Esophagus muscularis mucosa (tissue), 4 donors: ENCODE measurements around the gene MGLL. TPM values are rescaled to one million over a fixed set of nuclear protein-coding genes. Genes with fewer than 3 reads are reported as not detected.
"Not testable (repeated sequence)": the region's sequence is repeated elsewhere in the genome, so short reads cannot be mapped to it uniquely, and the experiment has no call there.

Experiments
- DNase-seq: peaks from one replicate; pipeline ENCODE4 v3.0.0-alpha.2; 2017; ENCODE audit errors: extremely low spot score
- H3K27ac ChIP-seq, 4 donors: fragments of 200-600 bp; sonication (generic); replicated peaks in 1 of 4; 1 replicate in 3 of 4; 2 replicates in 1 of 4; pipeline ENCODE4 v1.5.1; 2016 to 2019; ENCODE audit warnings: mild to moderate bottlenecking in 1 of 4
- H3K27me3 ChIP-seq, 4 donors: fragments of 200-600 bp; sonication (generic); one replicate each; pipeline versions ENCODE4 v1.5.1 to v1.6.0; 2016 to 2019
- H3K36me3 ChIP-seq, 4 donors: fragments of 200-600 bp; sonication (generic); one replicate each; pipeline ENCODE4 v1.5.1; 2016 to 2019
- H3K4me1 ChIP-seq, 4 donors: fragments of 200-600 bp; sonication (generic); one replicate each; pipeline ENCODE4 v1.5.1; 2016 to 2019
- H3K4me3 ChIP-seq, 4 donors: fragments of 200-600 bp; sonication (generic); 1 replicate in 2 of 4; 2 replicates in 2 of 4; pipeline ENCODE4 v1.5.1; 2016 to 2019; ENCODE audit warnings: mild to moderate bottlenecking in 4 of 4, moderate library complexity in 1 of 4
- H3K9me3 ChIP-seq, 4 donors: fragments of 200-600 bp; sonication (generic); 1 replicate in 3 of 4; 2 replicates in 1 of 4; pipeline ENCODE4 v1.5.1; 2016 to 2019
- EP300 ChIP-seq: sonication (generic); formaldehyde crosslinking; IDR thresholded peaks from one replicate; pipeline ENCODE4 v1.6.1; 2017; ENCODE audit warnings: antibody characterized with exemption
- POLR2A ChIP-seq: fragments of 450-650 bp; IDR thresholded peaks from one replicate; pipeline ENCODE4 v1.6.1; 2017; ENCODE audit warnings: antibody characterized with exemption, moderate library complexity, mild to moderate bottlenecking, low read depth
- POLR2AphosphoS5 ChIP-seq, 2 donors: sonication (generic); formaldehyde crosslinking; IDR thresholded peaks; one replicate each; pipeline ENCODE4 v1.6.1; 2017; ENCODE audit warnings: antibody characterized with exemption in 2 of 2
- WGBS: methylation state at CpG from one replicate; pipeline ENCODE4 v1.1.5; 2018; 5-methylcytosine and 5-hydroxymethylcytosine counted together
- intact Hi-C: fragments of 100-400 bp; cut with DNase I; formaldehyde crosslinking; loops from one replicate; pipeline ENCODE4 v1.15.1; 2023
- total RNA-seq, 4 donors: library from RNA; depleted of rRNA; stranded (reverse); fragments of >200 nt; gene quantifications; one replicate each; pipeline versions ENCODE4 v1.1.0 to v1.2.1, GENCODE V29; 2016
- TF ChIP-seq, protein P1 (sequence below), 3 experiments: fragments of 200-600 bp in 2 of 3; fragments of 450-650 bp in 1 of 3; sonication (generic) in 2 of 3; IDR thresholded peaks; one replicate each; pipeline ENCODE4 v1.5.1; 2017 to 2019; ENCODE audit warnings: antibody characterized with exemption in 3 of 3, mild to moderate bottlenecking in 2 of 3, moderate library complexity in 1 of 3

MGLL gene
- total RNA-seq, 4 donors from 2014 or later: 56.5 to 155 (median 80.7) TPM

- H3K36me3 ChIP-seq: no peaks in the 10 kb centered on the region
- H3K9me3 ChIP-seq: no peaks in the 10 kb centered on the region
- no peaks in the 10 kb centered on the region for H3K27me3 ChIP-seq
- intact Hi-C loops: no loop called here
- no peak overlapping the region for H3K27ac ChIP-seq
- H3K4me3 ChIP-seq: no peak overlapping the region
- H3K4me1 ChIP-seq: peaks cover 4 to 14% (median 12%) of the 10 kb centered on the region in 4 donors
- 90% methylated on average over 8 of the region's 8 CpGs for WGBS
- TF ChIP-seq, protein P1, sequence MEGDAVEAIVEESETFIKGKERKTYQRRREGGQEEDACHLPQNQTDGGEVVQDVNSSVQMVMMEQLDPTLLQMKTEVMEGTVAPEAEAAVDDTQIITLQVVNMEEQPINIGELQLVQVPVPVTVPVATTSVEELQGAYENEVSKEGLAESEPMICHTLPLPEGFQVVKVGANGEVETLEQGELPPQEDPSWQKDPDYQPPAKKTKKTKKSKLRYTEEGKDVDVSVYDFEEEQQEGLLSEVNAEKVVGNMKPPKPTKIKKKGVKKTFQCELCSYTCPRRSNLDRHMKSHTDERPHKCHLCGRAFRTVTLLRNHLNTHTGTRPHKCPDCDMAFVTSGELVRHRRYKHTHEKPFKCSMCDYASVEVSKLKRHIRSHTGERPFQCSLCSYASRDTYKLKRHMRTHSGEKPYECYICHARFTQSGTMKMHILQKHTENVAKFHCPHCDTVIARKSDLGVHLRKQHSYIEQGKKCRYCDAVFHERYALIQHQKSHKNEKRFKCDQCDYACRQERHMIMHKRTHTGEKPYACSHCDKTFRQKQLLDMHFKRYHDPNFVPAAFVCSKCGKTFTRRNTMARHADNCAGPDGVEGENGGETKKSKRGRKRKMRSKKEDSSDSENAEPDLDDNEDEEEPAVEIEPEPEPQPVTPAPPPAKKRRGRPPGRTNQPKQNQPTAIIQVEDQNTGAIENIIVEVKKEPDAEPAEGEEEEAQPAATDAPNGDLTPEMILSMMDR (IDR thresholded peaks at IDR 0.05): no peak
- TF ChIP-seq POLR2A (no peak), EP300 (no peak), POLR2AphosphoS5 (IDR thresholded peaks at IDR 0.05) (no peak)
- no peak for DNase-seq
Observed at GRCh38 chr3:127656906-127657305, 165.4 kb downstream of the MGLL start.

DNA sequence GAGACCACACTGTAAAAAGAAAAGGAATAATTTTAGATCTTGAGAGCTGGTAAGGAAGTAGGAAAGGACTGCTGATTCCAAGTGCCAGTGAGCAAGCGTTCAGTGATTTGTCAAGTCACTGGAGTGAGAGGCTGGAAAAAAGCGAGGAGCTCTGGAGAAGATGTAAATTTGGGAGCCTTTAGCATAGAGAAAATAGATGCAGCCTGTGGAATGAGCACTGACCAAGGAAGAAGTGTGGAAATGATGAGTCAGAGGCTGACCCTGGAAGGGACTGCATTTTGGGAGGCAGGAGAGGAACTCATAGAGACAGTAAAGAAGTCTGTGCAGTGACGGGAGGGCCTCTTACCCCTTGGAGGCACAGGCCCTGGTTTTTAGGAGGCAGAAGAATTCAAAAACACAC lies 166.7 kb downstream of the MGLL start:
- TF ChIP-seq POLR2AphosphoS5 (IDR thresholded peaks at IDR 0.05): peak in 1 of 2 donors; percentile 17
- TF ChIP-seq, protein P1 (IDR thresholded peaks at IDR 0.05): no peak
- H3K4me1 ChIP-seq: peaks cover 4 to 14% (median 12%) of the 10 kb centered on the region in 4 donors
- no peaks in the 10 kb centered on the region for H3K9me3 ChIP-seq
- no peaks in the 10 kb centered on the region for H3K27me3 ChIP-seq
- no peaks in the 10 kb centered on the region for H3K36me3 ChIP-seq
- H3K27ac ChIP-seq: peak overlapping the region; percentile 24 to 40 (median 38)
- 33% methylated on average over 3 of the region's 3 CpGs for WGBS
- no peak overlapping the region for H3K4me3 ChIP-seq
- no peak for DNase-seq
- intact Hi-C loops: no loop called here

DNA sequence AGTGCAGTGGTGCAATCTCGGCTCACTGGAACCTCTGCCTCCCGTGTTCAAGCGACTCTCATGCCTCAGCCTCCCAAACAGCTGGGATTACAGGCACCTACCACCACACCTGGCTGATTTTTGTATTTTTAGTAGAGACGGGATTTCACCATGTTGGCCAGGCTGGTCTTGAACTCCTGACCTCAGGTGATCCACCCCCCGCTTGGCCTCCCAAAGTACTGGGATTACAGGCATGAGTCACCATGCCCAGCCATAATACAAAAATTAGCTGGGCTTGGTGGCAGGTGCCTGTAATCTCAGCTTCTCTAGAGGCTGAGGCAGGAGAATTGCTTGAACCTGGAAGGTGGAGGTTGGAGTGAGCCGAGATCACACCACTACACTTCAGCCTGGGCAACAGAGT lies 167.3 kb downstream of the MGLL start:
- Histone ChIP-seq H3K4me1 (peaks cover 4 to 14% (median 12%) of the 10 kb centered on the region in 4 donors), H3K27ac (peak overlapping the region in 2 of 4 donors; percentile 24 to 40)
- DNase-seq, H3K27me3 ChIP-seq, H3K9me3 ChIP-seq, H3K4me3 ChIP-seq, H3K36me3 ChIP-seq: not testable (repeated sequence)
- intact Hi-C loops: loop anchor here (5.0 kb wide), 1 partner anchor 317 kb away; no protein-coding TSS in a partner anchor
- WGBS: 98% methylated on average over 6 of the region's 6 CpGs

GRCh38 chr3:127654374-127654773 lies 167.9 kb downstream of the MGLL start:
- intact Hi-C loops: loop anchor here (5.0 kb wide), 1 partner anchor 318 kb away; no protein-coding TSS in a partner anchor
- H3K4me3 ChIP-seq: no peak overlapping the region
- H3K4me1 ChIP-seq: peaks cover 4 to 14% (median 12%) of the 10 kb centered on the region in 4 donors
- H3K9me3 ChIP-seq: no peaks in the 10 kb centered on the region
- no peaks in the 10 kb centered on the region for H3K27me3 ChIP-seq
- H3K36me3 ChIP-seq: no peaks in the 10 kb centered on the region
- WGBS: 75% methylated on average over 4 of the region's 4 CpGs
- H3K27ac ChIP-seq: no peak overlapping the region
- no peak for DNase-seq
- no peak for TF ChIP-seq POLR2A
- TF ChIP-seq EP300: no peak
- no peak for TF ChIP-seq POLR2AphosphoS5 (IDR thresholded peaks at IDR 0.05)
- TF ChIP-seq, protein P1 (IDR thresholded peaks at IDR 0.05): no peak

- H3K27me3 ChIP-seq: no peaks in the 10 kb centered on the region
- no peak for TF ChIP-seq POLR2A
- TF ChIP-seq EP300: no peak
- TF ChIP-seq, protein P1 (IDR thresholded peaks at IDR 0.05): peak; percentile 84 to 90 (median 85)
- peak in 1 of 2 donors; percentile 22 for TF ChIP-seq POLR2AphosphoS5 (IDR thresholded peaks at IDR 0.05)
- no peaks in the 10 kb centered on the region for H3K36me3 ChIP-seq
- 79% methylated on average over 11 of the region's 13 CpGs for WGBS
- H3K4me3 ChIP-seq: no peak overlapping the region
- no peaks in the 10 kb centered on the region for H3K9me3 ChIP-seq
- H3K27ac ChIP-seq: no peak overlapping the region
- intact Hi-C loops: loop anchor here (2.0 to 5.0 kb wide), 2 partner anchors 180 to 320 kb away; no protein-coding TSS in a partner anchor
- H3K4me1 ChIP-seq: peaks cover 4 to 14% (median 12%) of the 10 kb centered on the region in 4 donors
- DNase-seq: no peak
Observed at GRCh38 chr3:127652246-127652995, 169.9 kb downstream of the MGLL start.
